GM18951 (cell line): ENCODE results near the gene OAS2.

Source experiments
- POLR2A ChIP-seq: IDR thresholded peaks from 4 replicates; pipeline ENCODE4 v1.6.1; 2011; ENCODE audit warnings: mild to moderate bottlenecking; ENCODE audit not compliant: insufficient read length, insufficient read depth; ENCODE audit errors: extremely low read depth
- in situ Hi-C: fragments of 300-500 bp; cut with MboI; formaldehyde crosslinking; loops from one replicate; pipeline ENCODE4 v1.12.0; 2022; ENCODE audit warnings: low sequenced_read_pairs, mixed read lengths, inconsistent platforms; ENCODE audit not compliant: unreplicated experiment

OAS2 gene

GRCh38 chr12:112998987-112999767, 20.9 kb downstream of the OAS2 start:
- in situ Hi-C loops: no loop called here

GRCh38 chr12:113000433-113000832, 22.1 kb downstream of the OAS2 start:
- TF ChIP-seq POLR2A: no peak
- in situ Hi-C loops: no loop called here

More at GRCh38 chr12:112998987-112999767, 20.9 kb downstream of the OAS2 start:
- TF ChIP-seq POLR2A: no peak

GRCh38 chr12:113002155-113002554, 23.8 kb downstream of the OAS2 start:
- in situ Hi-C loops: no loop called here
- TF ChIP-seq POLR2A: no peak

- no peak for TF ChIP-seq POLR2A
- in situ Hi-C loops: no loop called here
These were observed 24.4 kb downstream of the OAS2 start for GRCh38 chr12:113002676-113003075.

- no peak for TF ChIP-seq POLR2A
- in situ Hi-C loops: no loop called here
These were observed 25.3 kb downstream of the OAS2 start for GRCh38 chr12:113003636-113004035.

GRCh38 chr12:113005762-113006161, 27.4 kb downstream of the OAS2 start:
- no peak for TF ChIP-seq POLR2A
- in situ Hi-C loops: no loop called here

- in situ Hi-C loops: no loop called here
- no peak for TF ChIP-seq POLR2A
These were observed 27.9 kb downstream of the OAS2 start for GRCh38 chr12:113006206-113006605.

GRCh38 chr12:113006641-113007040, 28.3 kb downstream of the OAS2 start:
- TF ChIP-seq POLR2A: no peak
- in situ Hi-C loops: no loop called here

GRCh38 chr12:113007166-113007565, 28.8 kb downstream of the OAS2 start:
- in situ Hi-C loops: no loop called here

GRCh38 chr12:113010701-113011100, 32.4 kb downstream of the OAS2 start:
- in situ Hi-C loops: no loop called here
- no peak for TF ChIP-seq POLR2A

More at GRCh38 chr12:113007166-113007565, 28.8 kb downstream of the OAS2 start:
- no peak for TF ChIP-seq POLR2A

GRCh38 chr12:113014565-113014964, 36.2 kb downstream of the OAS2 start:
- in situ Hi-C loops: no loop called here

GRCh38 chr12:113016796-113017195, 38.5 kb downstream of the OAS2 start:
- TF ChIP-seq POLR2A: no peak
- in situ Hi-C loops: no loop called here

More at GRCh38 chr12:113014565-113014964, 36.2 kb downstream of the OAS2 start:
- no peak for TF ChIP-seq POLR2A

GRCh38 chr12:113019025-113019424, 40.7 kb downstream of the OAS2 start:
- in situ Hi-C loops: no loop called here
- no peak for TF ChIP-seq POLR2A

- TF ChIP-seq POLR2A: no peak
- in situ Hi-C loops: no loop called here
These were observed 43.2 kb downstream of the OAS2 start for GRCh38 chr12:113021500-113021899.
